GM12801 (cell line): ENCODE measurements around the gene INPP1.

Source experiments
- CTCF ChIP-seq: IDR thresholded peaks from one replicate; pipeline ENCODE4 v1.5.1; 2011; ENCODE audit warnings: control low read depth; ENCODE audit not compliant: insufficient read length; ENCODE audit errors: extremely low read depth

The INPP1 gene

GRCh38 chr2:190415251-190415650, 71.9 kb downstream of the INPP1 start:
- TF ChIP-seq CTCF = no peak

GRCh38 chr2:190415794-190416775, 72.7 kb downstream of the INPP1 start:
- TF ChIP-seq CTCF = no peak

- no peak for TF ChIP-seq CTCF
Observed at GRCh38 chr2:190417045-190417842, 73.9 kb downstream of the INPP1 start.

GRCh38 chr2:190418727-190419126, 75.3 kb downstream of the INPP1 start:
- TF ChIP-seq CTCF = no peak

GRCh38 chr2:190420801-190421200, 77.4 kb downstream of the INPP1 start:
- TF ChIP-seq CTCF = no peak
